ENCODE measurements around the gene ZNF701. TPM values are rescaled to one million over a fixed set of nuclear protein-coding genes. Genes with fewer than 3 reads are reported as not detected.
A peak's percentile ranks its signal among the peaks of the same experiment; 100 is the strongest.
"Not testable (repeated sequence)": the region's sequence is repeated elsewhere in the genome, so short reads cannot be mapped to it uniquely, and the experiment has no call there.

ZNF701 gene
- total RNA-seq, 1 donor from 2014 or later, result 18.3 TPM

DNA sequence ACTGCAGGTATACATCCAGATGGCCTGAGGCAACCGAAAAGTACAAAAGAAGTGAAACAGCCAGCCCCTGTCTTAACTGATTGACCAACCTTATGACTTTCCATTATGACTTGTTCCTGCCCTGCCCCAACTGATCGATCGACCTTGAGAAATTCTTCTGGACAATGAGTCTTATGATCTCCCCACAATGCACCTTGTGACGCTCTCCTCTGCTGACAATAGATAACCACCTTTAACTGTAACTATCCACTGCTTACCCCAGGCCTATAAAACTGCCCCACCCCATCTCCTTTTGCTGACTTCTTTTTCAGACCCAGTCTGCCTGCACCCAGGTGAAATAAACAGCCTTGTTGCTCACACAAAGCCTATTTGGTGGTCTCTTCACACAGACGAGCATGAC lies 56.8 kb downstream of the ZNF701 start:
- intact Hi-C loops (cut with micrococcal nuclease), result no loop called here
- no peaks in the 10 kb centered on the region for H3K4me1 Mint-ChIP-seq (ENCODE audit: low read depth)
- no peak for DNase-seq (ENCODE audit: low spot score)
- no peak overlapping the region for H3K27ac Mint-ChIP-seq
- peaks cover 45% of the 10 kb centered on the region for H3K36me3 Mint-ChIP-seq (ENCODE audit: low read depth)
- no peak overlapping the region for H3K4me3 Mint-ChIP-seq
- peaks cover 45% of the 10 kb centered on the region for H3K9me3 Mint-ChIP-seq
- no peaks in the 10 kb centered on the region for H3K27me3 Mint-ChIP-seq (ENCODE audit: insufficient read depth)

DNA sequence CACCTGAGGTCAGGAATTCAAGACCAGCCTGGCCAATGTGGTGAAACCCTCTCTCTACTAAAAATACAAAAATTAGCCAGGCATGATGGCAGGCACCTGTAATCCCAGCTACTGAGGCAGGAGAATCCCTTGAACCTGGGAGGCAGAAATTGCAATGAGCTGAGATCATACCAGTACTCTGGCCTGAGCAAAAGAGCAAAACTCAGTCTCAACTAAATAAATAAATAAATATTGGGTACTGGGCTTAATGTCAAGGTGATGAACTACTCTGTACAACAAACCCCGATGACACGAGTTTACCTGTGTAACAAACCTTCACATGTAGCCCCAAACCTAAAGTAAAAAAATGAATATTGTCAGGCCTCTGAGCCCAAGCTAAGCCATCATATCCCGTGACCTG lies 57.4 kb downstream of the ZNF701 start:
- not testable (repeated sequence) for DNase-seq (ENCODE audit: low spot score)
- peaks cover 45% of the 10 kb centered on the region for H3K9me3 Mint-ChIP-seq

DNA sequence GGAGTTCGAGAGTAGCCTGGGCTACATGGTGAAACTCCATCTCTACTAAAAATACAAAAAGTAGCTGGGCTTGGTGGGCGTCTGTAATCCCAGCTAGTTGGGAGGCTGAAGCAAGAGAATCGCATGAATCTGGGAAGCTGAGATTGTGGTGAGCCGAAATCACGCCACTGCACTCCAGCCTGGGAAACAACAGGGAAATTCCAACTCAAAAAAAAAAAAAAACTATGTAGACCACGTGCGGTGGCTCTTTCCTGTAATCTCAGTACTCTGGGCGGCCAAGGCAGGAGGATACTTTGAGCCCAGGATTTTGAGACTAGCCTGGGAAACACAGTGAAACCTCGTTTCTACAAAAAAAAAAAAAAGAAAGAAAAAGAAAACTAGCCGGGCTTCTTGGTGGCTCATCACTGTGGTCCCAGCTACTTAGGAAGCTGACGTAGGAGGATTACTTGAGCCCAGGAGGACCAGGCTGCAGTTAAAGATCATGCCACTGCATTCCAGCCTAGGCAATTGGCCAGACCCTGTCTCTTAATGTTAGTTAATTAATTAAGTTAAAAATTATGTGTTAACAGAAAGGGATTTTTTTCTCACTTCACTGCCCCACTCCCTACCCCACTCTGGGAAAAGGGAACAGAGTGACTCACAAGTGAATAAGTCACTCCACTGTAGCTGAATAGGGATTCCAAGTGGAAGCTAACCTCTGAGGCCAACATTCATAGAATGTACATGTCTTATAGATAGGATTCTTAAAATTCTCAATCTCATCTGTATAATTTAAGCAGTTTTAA lies 65.9 kb downstream of the ZNF701 start:
- H3K4me1 Mint-ChIP-seq (ENCODE audit: low read depth), result peaks cover 26% of the 10 kb centered on the region
- H3K27me3 Mint-ChIP-seq (ENCODE audit: insufficient read depth), result no peaks in the 10 kb centered on the region
- peaks cover 43% of the 10 kb centered on the region for H3K36me3 Mint-ChIP-seq (ENCODE audit: low read depth)
- intact Hi-C loops (cut with micrococcal nuclease), result no loop called here
- H3K9me3 Mint-ChIP-seq, result peaks cover 36% of the 10 kb centered on the region
- peak overlapping the region; percentile 93 for H3K4me3 Mint-ChIP-seq
- H3K27ac Mint-ChIP-seq, result no peak overlapping the region
- DNase-seq (ENCODE audit: low spot score), result no peak

More for the DNA sequence above, 57.4 kb downstream of the ZNF701 start:
- H3K4me1 Mint-ChIP-seq (ENCODE audit: low read depth); H3K27me3 Mint-ChIP-seq (ENCODE audit: insufficient read depth); H3K4me3 Mint-ChIP-seq; intact Hi-C loops (cut with micrococcal nuclease); H3K27ac Mint-ChIP-seq: not testable (repeated sequence)
- H3K36me3 Mint-ChIP-seq (ENCODE audit: low read depth), result peaks cover 45% of the 10 kb centered on the region

Other genes with a start within 250 kb of the ZNF701 start
- 0.29 and 0.36 TPM in 2 replicates for gene ZNF610, start 234.0 kb upstream of the ZNF701 start, total RNA-seq
- 5.4 and 12.5 TPM in 2 replicates for gene ZNF880, start 200.4 kb upstream of the ZNF701 start, total RNA-seq
- gene ZNF528, start 172.4 kb upstream of the ZNF701 start, total RNA-seq, result 6.8 and 8.0 TPM in 2 replicates
- not detected in 2 replicates for gene ZNF534, start 141.1 kb upstream of the ZNF701 start, total RNA-seq
- 0.05 and 0.07 TPM in 2 replicates for gene ZNF578, start 116.7 kb upstream of the ZNF701 start, total RNA-seq
- gene ZNF808, start 42.6 kb upstream of the ZNF701 start, total RNA-seq, result 19.1 and 20.0 TPM in 2 replicates
- 23.5 and 25.8 TPM in 2 replicates for gene ZNF83, start 68.1 kb downstream of the ZNF701 start, total RNA-seq
- 17.0 and 21.0 TPM in 2 replicates for gene ZNF611, start 164.8 kb downstream of the ZNF701 start, total RNA-seq
- gene ZNF600, start 216.5 kb downstream of the ZNF701 start, total RNA-seq, result 11.9 and 13.4 TPM in 2 replicates

All from activated T-helper 1 cell treated with anti-CD3 and anti-CD28 coated beads, Interleukin-12 subunit alpha, Interleukin-12 subunit beta, Interleukin-2, Interleukin-4 antibody, amounts not matched to agents 30 ng/mL and 10 ng/mL and 1 ng/mL, durations not matched to agents 14 hours and 24 hours and 36 hours (primary cell).